ENCODE measurements around the gene CLP1.
"Not testable (repeated sequence)": the region's sequence is repeated elsewhere in the genome, so short reads cannot be mapped to it uniquely, and the experiment has no call there.

Gene CLP1

GRCh38 chr11:57668434-57668782, 10.8 kb downstream of the CLP1 start:
- TF ChIP-seq, protein P1, sequence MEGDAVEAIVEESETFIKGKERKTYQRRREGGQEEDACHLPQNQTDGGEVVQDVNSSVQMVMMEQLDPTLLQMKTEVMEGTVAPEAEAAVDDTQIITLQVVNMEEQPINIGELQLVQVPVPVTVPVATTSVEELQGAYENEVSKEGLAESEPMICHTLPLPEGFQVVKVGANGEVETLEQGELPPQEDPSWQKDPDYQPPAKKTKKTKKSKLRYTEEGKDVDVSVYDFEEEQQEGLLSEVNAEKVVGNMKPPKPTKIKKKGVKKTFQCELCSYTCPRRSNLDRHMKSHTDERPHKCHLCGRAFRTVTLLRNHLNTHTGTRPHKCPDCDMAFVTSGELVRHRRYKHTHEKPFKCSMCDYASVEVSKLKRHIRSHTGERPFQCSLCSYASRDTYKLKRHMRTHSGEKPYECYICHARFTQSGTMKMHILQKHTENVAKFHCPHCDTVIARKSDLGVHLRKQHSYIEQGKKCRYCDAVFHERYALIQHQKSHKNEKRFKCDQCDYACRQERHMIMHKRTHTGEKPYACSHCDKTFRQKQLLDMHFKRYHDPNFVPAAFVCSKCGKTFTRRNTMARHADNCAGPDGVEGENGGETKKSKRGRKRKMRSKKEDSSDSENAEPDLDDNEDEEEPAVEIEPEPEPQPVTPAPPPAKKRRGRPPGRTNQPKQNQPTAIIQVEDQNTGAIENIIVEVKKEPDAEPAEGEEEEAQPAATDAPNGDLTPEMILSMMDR (conservative IDR thresholded peaks at IDR 0.05; ENCODE audit: control insufficient read depth, insufficient read depth, low read depth, low read length) = no peak
- DNase-seq (ENCODE audit: low read depth) = no peak

GRCh38 chr11:57674251-57674650, 16.7 kb downstream of the CLP1 start:
- no peak overlapping the region for H3K4me3 ChIP-seq (ENCODE audit: control insufficient read depth, low read depth, low read length)
- no peak for DNase-seq (ENCODE audit: low read depth)
- TF ChIP-seq, protein P1 (conservative IDR thresholded peaks at IDR 0.05; ENCODE audit: control insufficient read depth, insufficient read depth, low read depth, low read length) = no peak

More at GRCh38 chr11:57668434-57668782, 10.8 kb downstream of the CLP1 start:
- H3K4me3 ChIP-seq (ENCODE audit: control insufficient read depth, low read depth, low read length) = peak overlapping the region; percentile 78

GRCh38 chr11:57675176-57675941, 17.8 kb downstream of the CLP1 start:
- no peak for DNase-seq (ENCODE audit: low read depth)
- H3K4me3 ChIP-seq (ENCODE audit: control insufficient read depth, low read depth, low read length) = no peak overlapping the region
- TF ChIP-seq, protein P1 (conservative IDR thresholded peaks at IDR 0.05; ENCODE audit: control insufficient read depth, insufficient read depth, low read depth, low read length) = no peak

DNA sequence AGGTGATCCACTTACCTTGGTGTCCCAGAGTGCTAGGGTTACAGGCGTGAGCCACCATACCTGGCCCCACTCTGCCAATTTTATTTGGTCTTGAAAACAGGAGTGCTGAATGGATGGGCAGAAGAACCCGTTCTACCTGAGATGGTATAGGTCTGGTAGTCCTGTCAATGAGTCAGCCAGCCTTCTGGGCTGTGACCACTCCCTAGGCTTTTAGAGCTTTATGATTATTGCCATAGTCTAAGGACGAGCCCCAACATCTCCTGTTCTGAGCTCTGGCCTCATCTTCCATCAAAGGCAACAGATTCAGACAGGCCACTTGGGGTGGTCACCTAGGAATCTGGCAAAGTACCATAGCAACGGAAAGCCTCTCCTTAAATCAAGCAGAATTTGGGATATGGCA, 21.8 kb downstream of the CLP1 start:
- TF ChIP-seq, protein P1 (conservative IDR thresholded peaks at IDR 0.05; ENCODE audit: control insufficient read depth, insufficient read depth, low read depth, low read length) = no peak
- no peak overlapping the region for H3K4me3 ChIP-seq (ENCODE audit: control insufficient read depth, low read depth, low read length)
- DNase-seq (ENCODE audit: low read depth) = no peak

- peak; percentile 35 for DNase-seq (ENCODE audit: low read depth)
- TF ChIP-seq, protein P1 (conservative IDR thresholded peaks at IDR 0.05; ENCODE audit: control insufficient read depth, insufficient read depth, low read depth, low read length) = no peak
- H3K4me3 ChIP-seq (ENCODE audit: control insufficient read depth, low read depth, low read length) = no peak overlapping the region
Measured at GRCh38 chr11:57680552-57680874, 23.0 kb downstream of the CLP1 start.

DNA sequence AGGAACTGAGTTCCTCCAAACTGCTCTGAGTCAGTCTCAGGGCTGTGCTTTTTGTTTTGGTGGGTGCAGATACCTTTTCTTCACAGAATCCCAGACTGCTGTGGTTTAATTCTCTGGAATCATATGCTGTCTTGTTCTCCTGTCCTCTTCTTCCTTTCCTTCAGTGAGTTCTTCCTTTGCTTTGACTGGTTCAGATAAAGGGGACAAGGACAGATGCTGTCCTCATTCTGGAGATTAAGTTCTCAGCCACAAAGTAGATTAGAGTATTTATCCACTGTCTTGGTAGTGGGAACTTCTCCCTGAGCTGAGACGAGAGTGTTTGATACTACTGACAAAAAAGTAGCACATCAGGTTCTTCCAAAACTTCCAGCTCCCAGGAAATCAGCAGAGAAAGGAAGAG, 23.6 kb downstream of the CLP1 start:
- TF ChIP-seq, protein P1 (conservative IDR thresholded peaks at IDR 0.05; ENCODE audit: control insufficient read depth, insufficient read depth, low read depth, low read length) = no peak
- no peak overlapping the region for H3K4me3 ChIP-seq (ENCODE audit: control insufficient read depth, low read depth, low read length)
- DNase-seq (ENCODE audit: low read depth) = no peak

GRCh38 chr11:57690474-57690873, 32.9 kb downstream of the CLP1 start:
- not testable (repeated sequence) for H3K4me3 ChIP-seq (ENCODE audit: control insufficient read depth, low read depth, low read length); DNase-seq (ENCODE audit: low read depth)
